Measurements from ENCODE around the gene RBM4B.

DNA sequence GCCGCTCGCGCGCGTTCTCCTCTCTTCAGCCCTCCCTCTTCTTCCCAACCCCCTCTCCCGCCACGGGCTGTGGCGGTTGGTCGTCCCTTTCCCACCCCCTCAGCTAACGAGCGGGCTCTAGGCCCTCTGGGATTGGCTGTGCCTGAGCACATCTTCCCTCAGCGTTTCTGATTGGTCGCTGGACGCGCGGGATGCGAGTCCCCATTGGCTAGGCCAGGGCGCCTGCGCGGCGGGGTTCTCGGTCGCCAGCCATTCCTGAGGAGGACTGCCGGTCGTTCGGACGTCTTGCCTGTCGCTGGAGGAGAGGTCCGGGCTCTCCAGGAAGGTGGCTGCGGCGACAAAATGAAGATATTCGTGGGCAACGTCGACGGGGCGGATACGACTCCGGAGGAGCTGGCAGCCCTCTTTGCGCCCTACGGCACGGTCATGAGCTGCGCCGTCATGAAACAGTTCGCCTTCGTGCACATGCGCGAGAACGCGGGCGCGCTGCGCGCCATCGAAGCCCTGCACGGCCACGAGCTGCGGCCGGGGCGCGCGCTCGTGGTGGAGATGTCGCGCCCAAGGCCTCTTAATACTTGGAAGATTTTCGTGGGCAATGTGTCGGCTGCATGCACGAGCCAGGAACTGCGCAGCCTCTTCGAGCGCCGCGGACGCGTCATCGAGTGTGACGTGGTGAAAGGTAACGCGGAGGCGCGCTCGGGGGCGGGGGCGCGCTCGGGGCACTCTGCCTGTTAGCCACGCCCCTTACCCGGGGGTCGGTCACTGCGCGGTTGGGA lies 61.1 kb downstream of the RBM4B start, which contains the start of gene RBM14:
- TF ChIP-seq CTCF (IDR thresholded peaks at IDR 0.05) (no peak), POLR2AphosphoS5 (IDR thresholded peaks at IDR 0.05) (peak; percentile 98 to 100 (median 100)), POLR2A (IDR thresholded peaks at IDR 0.05) (peak in 3 of 4 donors; percentile 83 to 98 (median 96)), EP300 (IDR thresholded peaks at IDR 0.05) (no peak)

Measured in stomach (tissue), 4 donors.